Transverse colon (tissue), 4 donors: ENCODE measurements around the gene MBTPS1. TPM values are rescaled to one million over a fixed set of nuclear protein-coding genes. Genes with fewer than 3 reads are reported as not detected.

Experiments
- DNase-seq: peaks from one replicate; pipeline ENCODE4 v3.0.0-alpha.2; 2019
- H3K27ac ChIP-seq, 4 donors: fragments of 200-600 bp; sonication (generic); 2 replicates each; pipeline ENCODE4 v1.5.1; 2016 to 2018; ENCODE audit warnings: inconsistent platforms in 4 of 4
- H3K27me3 ChIP-seq: fragments of 200-600 bp; sonication (generic); 2 replicates; pipeline ENCODE4 v1.5.1; 2017; ENCODE audit warnings: inconsistent platforms
- H3K36me3 ChIP-seq, 4 donors: fragments of 200-600 bp; sonication (generic); 2 replicates each; pipeline ENCODE4 v1.5.1; 2017 to 2019; ENCODE audit warnings: inconsistent platforms in 4 of 4
- H3K4me1 ChIP-seq, 4 donors: fragments of 200-600 bp; sonication (generic); 2 replicates each; pipeline ENCODE4 v1.5.1; 2017 to 2020; ENCODE audit warnings: inconsistent platforms in 4 of 4
- H3K4me3 ChIP-seq, 4 donors: fragments of 200-600 bp; sonication (generic); 1 replicate in 1 of 4; 2 replicates in 3 of 4; pipeline versions ENCODE4 v1.5.1 to v1.6.1; 2017 to 2019; ENCODE audit warnings: inconsistent platforms in 4 of 4
- H3K9me3 ChIP-seq, 2 donors: fragments of 200-600 bp; sonication (generic); 2 replicates each; pipeline ENCODE4 v1.5.1; 2017 to 2019; ENCODE audit warnings: inconsistent platforms in 2 of 2
- CTCF ChIP-seq, 5 experiments: fragments of 200-600 bp in 3 of 5; fragments of 450-650 bp in 2 of 5; sonication (generic) in 3 of 5; IDR thresholded peaks; 1 replicate in 2 of 5; 2 replicates in 3 of 5; pipeline ENCODE4 v1.5.1; 2016 to 2017; ENCODE audit warnings: antibody characterized with exemption in 5 of 5, inconsistent platforms in 3 of 5, mild to moderate bottlenecking in 2 of 5, moderate library complexity in 1 of 5
- EP300 ChIP-seq: sonication (generic); formaldehyde crosslinking; IDR thresholded peaks from one replicate; pipeline ENCODE4 v1.6.1; 2017; ENCODE audit warnings: antibody characterized with exemption, low read depth
- POLR2A ChIP-seq: fragments of 450-650 bp; IDR thresholded peaks from one replicate; pipeline ENCODE4 v1.6.1; 2016; ENCODE audit warnings: antibody characterized with exemption, mild to moderate bottlenecking, moderate library complexity
- POLR2AphosphoS5 ChIP-seq, 3 donors: sonication (generic); formaldehyde crosslinking; IDR thresholded peaks; one replicate each; pipeline ENCODE4 v1.6.1; 2016; ENCODE audit warnings: antibody characterized with exemption in 3 of 3
- WGBS, 2 donors: methylation state at CpG; one replicate each; pipeline ENCODE4 v1.1.5; 2018; ENCODE audit warnings: low coverage in 1 of 2; 5-methylcytosine and 5-hydroxymethylcytosine counted together
- in situ Hi-C, 4 donors: fragments of 200-750 bp; cut with MboI; loops; one replicate each; pipeline versions ENCODE4 v1.15.0 to v1.15.1; 2017; ENCODE audit warnings: low sequenced_read_pairs in 3 of 4, low pct_ligation_motif_present in 1 of 4, low pct_unique_long_range_greater_than_20kb in 1 of 4
- intact Hi-C: fragments of 100-400 bp; cut with DNase I; formaldehyde crosslinking; loops from one replicate; pipeline ENCODE4 v1.15.1; 2023; ENCODE audit warnings: low total_unique reads
- small RNA-seq, 4 donors: library from RNA; depleted of rRNA; stranded (forward); fragments of <200 nt; gene quantifications; one replicate each; pipeline ENCODE3, GENCODE V24; 2016
- total RNA-seq, 4 donors: library from RNA; depleted of rRNA; stranded (reverse); fragments of >200 nt; gene quantifications; one replicate each; pipeline ENCODE4 v1.1.0, GENCODE V29; 2016

The MBTPS1 gene
- total RNA-seq, 4 donors from 2014 or later = 53.7 to 110 (median 97.0) TPM

DNA sequence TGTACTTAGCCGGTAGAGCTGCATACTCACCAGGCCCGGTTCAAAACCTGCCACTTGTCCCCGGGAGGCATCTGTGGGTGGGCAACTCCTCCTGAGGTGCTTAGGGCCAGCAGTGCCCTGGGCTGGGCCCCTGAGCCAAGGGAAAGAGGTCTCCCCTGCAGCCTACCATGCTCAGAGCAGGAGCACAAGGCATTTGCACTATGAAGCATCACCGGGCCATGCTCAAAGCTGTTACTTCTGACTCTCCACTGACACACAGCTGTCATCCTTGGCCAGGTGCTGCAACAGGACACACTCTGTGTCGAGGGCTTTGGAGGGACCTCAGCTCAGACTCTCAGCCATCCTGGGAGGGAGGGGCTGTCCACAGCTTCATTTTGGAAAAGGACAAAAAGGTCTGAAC lies 111.4 kb downstream of the MBTPS1 start:
- H3K4me1 ChIP-seq = no peaks in the 10 kb centered on the region
- peaks cover 10% of the 10 kb centered on the region for H3K27me3 ChIP-seq
- DNase-seq = no peak
- no peak for TF ChIP-seq POLR2A
- TF ChIP-seq EP300 = no peak
- no peak for TF ChIP-seq CTCF (IDR thresholded peaks at IDR 0.05)
- no peak for TF ChIP-seq POLR2AphosphoS5 (IDR thresholded peaks at IDR 0.05)
- WGBS, 2 donors = 72% methylated on average over 5 of the region's 5 CpGs; no CpG with 5 or more reads in 1 of the 2 donors
- H3K36me3 ChIP-seq = no peaks in the 10 kb centered on the region
- no peak overlapping the region for H3K4me3 ChIP-seq
- intact Hi-C loops (no loop called here), in situ Hi-C loops (no loop called here)
- no peaks in the 10 kb centered on the region for H3K9me3 ChIP-seq
- H3K27ac ChIP-seq = no peak overlapping the region

DNA sequence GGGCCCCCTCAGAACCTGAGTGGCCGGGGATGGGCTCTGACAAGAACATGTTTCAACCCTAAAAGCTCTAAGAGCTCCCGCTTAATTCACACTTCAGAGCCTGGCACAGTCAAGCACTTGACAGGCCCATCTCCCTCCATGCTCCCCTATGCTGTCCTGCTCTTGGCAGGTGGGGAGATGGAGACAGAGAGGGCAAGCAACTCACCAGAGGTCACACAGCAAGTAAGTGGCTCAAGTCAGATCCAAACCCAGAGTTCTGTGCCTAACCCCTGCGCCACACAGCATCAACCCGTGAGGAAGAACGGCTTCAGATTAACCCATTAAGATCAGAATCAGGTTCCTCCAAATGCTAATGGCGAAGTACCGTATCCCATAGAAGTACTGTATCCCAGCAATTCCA lies 112.3 kb downstream of the MBTPS1 start:
- H3K4me1 ChIP-seq = no peaks in the 10 kb centered on the region
- no peak overlapping the region for H3K4me3 ChIP-seq
- 75% methylated on average over 7 of the region's 7 CpGs; no CpG with 5 or more reads in 1 of the 2 donors for WGBS, 2 donors
- no peak for TF ChIP-seq POLR2AphosphoS5 (IDR thresholded peaks at IDR 0.05)
- TF ChIP-seq EP300 = no peak
- TF ChIP-seq POLR2A = no peak
- TF ChIP-seq CTCF (IDR thresholded peaks at IDR 0.05) = no peak
- no peaks in the 10 kb centered on the region for H3K9me3 ChIP-seq
- intact Hi-C loops (no loop called here), in situ Hi-C loops (no loop called here)
- no peak for DNase-seq
- no peak overlapping the region for H3K27ac ChIP-seq
- peaks cover 10% of the 10 kb centered on the region for H3K27me3 ChIP-seq
- H3K36me3 ChIP-seq = no peaks in the 10 kb centered on the region

Small RNA genes within 50 kb of the gene (small RNA-seq; reads per million reads assigned to genes)
- gene RNA5SP432 = 0 reads per million in 4 donors

Other genes with a start within 250 kb of the MBTPS1 start
- 10 to 100 TPM; 10.8 to 20.2 (median 13.7) TPM for gene MLYCD, start 217.8 kb downstream of the MBTPS1 start, total RNA-seq
- 10 to 100 TPM; 10.7 to 26.2 (median 16.7) TPM for gene OSGIN1, start 163.7 kb downstream of the MBTPS1 start, total RNA-seq
- under 1 TPM in 1 of 4 donors, not detected in 3; 0.41 TPM for gene NECAB2, start 148.7 kb downstream of the MBTPS1 start, total RNA-seq
- not detected for gene SLC38A8, start 74.1 kb downstream of the MBTPS1 start, total RNA-seq
- gene HSDL1, start 28.2 kb upstream of the MBTPS1 start, total RNA-seq = 10 to 100 TPM in 2 of 4 donors, 1 to 10 TPM in 2; 1.2 to 16.2 (median 8.7) TPM
- not detected for gene DNAAF1, start 28.4 kb upstream of the MBTPS1 start, total RNA-seq
- gene TAF1C, start 70.1 kb upstream of the MBTPS1 start, total RNA-seq = 100 to 1,000 TPM in 1 of 4 donors, 10 to 100 TPM in 3; 33.3 to 297 (median 54.1) TPM
- gene ADAD2, start 74.2 kb upstream of the MBTPS1 start, total RNA-seq = 1 to 10 TPM in 1 of 4 donors, not detected in 3; 7.4 TPM
- not detected for gene KCNG4, start 123.1 kb upstream of the MBTPS1 start, total RNA-seq
- gene WFDC1, start 177.9 kb upstream of the MBTPS1 start, total RNA-seq = 10 to 100 TPM in 1 of 4 donors, 1 to 10 TPM in 3; 5.6 to 91.3 (median 7.0) TPM